WI38 (cell line): Measurements from ENCODE around the gene PKHD1.
"Not testable (repeated sequence)": the region's sequence is repeated elsewhere in the genome, so short reads cannot be mapped to it uniquely, and the experiment has no call there.

Source experiments
- H3K4me3 ChIP-seq: 2 replicates; pipeline ENCODE4 v1.5.1; 2011; ENCODE audit warnings: low read depth, mild to moderate bottlenecking, control low read depth, low read length
- TF ChIP-seq, protein P1 (sequence below): IDR thresholded peaks from 2 replicates; pipeline ENCODE4 v1.5.1; 2012; ENCODE audit warnings: low read depth, mild to moderate bottlenecking, control low read depth, low read length

The PKHD1 gene

DNA sequence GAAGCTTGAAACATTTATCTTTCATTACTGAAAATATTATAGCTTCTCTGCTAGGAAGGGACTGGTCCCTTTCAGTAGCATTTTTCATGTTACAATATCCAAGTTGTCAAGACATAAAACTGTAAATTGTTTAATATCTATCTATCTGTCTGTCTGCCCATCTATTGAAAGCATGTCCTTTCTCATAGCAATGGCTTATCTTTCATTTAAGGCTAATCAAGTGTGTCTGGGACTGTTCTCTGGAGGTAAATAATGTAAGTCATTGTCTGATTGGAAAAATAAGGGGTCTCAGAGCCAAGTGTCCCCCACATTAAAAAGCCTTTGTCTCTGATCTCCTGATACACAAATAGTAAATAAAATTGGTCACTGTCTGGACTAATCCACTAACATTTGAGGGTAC, 135.5 kb downstream of the PKHD1 start:
- TF ChIP-seq, protein P1, sequence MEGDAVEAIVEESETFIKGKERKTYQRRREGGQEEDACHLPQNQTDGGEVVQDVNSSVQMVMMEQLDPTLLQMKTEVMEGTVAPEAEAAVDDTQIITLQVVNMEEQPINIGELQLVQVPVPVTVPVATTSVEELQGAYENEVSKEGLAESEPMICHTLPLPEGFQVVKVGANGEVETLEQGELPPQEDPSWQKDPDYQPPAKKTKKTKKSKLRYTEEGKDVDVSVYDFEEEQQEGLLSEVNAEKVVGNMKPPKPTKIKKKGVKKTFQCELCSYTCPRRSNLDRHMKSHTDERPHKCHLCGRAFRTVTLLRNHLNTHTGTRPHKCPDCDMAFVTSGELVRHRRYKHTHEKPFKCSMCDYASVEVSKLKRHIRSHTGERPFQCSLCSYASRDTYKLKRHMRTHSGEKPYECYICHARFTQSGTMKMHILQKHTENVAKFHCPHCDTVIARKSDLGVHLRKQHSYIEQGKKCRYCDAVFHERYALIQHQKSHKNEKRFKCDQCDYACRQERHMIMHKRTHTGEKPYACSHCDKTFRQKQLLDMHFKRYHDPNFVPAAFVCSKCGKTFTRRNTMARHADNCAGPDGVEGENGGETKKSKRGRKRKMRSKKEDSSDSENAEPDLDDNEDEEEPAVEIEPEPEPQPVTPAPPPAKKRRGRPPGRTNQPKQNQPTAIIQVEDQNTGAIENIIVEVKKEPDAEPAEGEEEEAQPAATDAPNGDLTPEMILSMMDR: no peak

DNA sequence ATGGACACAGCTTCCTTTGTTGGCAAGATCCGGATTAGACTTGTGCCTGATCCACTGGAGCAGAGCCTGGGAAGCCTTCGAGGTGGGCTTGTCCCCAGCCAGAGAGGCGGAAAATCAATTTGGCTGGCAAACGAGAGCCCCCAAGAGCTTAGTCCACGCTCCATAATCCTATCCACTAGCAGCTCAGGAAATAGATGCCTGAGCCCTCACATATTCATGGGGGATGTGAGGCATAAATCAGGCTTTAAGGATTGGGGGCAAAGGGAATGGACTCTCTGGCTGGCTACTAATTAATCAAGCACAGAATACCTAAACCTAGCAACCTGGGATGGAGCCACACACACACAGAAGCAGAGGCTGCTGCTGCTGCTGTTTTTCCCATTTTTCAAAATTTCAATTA, 137.9 kb downstream of the PKHD1 start:
- H3K4me3 ChIP-seq: no peak overlapping the region
- TF ChIP-seq, protein P1: no peak

More for the DNA sequence above, 135.5 kb downstream of the PKHD1 start:
- no peak overlapping the region for H3K4me3 ChIP-seq

DNA sequence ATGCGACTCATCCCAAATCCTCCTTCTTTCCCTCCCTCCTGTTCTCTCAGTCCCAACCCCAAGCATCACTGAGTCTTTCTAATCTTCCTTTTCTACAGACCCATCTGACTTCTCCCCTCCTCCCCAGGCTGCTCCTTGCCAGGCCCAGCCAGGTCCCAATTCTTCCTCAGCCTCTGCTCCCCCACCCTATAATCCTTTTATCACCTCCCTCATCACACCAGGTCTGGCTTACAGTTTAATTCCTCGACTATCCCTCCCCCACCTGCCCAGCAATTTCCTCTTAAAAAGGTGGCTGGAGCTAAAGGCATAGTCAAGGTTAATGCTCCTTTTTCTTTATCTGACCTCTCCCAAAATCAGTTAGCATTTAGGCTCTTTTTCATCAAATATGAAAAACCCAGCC, 147.7 kb downstream of the PKHD1 start:
- not testable (repeated sequence) for H3K4me3 ChIP-seq

DNA sequence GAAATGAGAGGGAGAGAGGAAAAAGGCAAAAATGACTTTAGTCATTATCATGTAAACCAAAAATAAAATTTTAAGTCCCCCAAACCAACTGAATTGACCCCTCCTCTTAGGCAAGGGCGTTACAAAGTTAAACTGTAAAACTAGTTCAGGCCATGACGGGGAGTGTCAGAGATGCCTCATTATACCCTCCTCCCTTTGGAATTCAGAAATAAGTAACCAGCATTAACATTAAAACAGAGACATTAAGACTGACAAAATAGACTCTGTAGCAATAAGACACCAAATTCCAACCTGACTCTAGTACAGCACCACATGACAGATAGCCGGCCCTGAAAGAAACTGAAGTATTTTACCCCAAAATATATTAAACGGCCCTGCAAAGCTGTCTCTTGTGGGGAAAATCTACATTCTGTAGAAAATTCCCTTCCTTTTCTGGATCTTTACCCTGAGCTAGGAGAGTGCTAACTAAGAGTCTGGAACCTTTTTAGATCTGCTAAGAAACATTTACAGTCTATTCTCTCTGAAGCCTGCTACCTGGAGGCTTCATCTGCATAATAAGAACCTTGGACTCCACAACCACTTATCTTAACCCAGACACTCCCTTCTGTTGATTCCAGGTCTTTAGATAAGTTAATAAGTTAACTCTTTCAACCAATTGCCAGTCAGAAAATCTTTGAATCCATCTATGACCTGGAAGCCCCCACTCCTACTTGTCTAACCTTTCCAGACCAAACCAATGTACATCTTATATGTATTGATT, 150.7 kb downstream of the PKHD1 start:
- H3K4me3 ChIP-seq: no peak overlapping the region
- TF ChIP-seq, protein P1: no peak

DNA sequence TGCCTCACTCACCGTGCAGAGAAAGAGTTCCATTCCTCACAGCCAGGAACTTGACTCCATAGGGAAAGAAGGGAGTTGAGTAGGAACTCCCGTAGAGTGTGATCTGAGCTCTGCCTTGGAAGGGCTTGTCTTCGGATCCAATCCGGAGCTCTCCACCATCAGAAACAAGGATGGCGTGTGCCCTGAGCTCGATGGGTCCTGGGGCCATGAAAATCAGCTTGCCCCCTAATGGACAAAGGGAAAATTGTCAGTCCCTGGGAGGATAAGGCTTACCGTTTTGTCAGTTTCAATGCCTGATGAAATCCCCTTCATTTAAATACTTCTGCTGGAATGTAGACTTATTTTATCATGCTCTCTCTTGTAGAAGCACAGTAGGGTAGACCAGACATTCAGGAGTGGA, 153.3 kb downstream of the PKHD1 start:
- TF ChIP-seq, protein P1: no peak

DNA sequence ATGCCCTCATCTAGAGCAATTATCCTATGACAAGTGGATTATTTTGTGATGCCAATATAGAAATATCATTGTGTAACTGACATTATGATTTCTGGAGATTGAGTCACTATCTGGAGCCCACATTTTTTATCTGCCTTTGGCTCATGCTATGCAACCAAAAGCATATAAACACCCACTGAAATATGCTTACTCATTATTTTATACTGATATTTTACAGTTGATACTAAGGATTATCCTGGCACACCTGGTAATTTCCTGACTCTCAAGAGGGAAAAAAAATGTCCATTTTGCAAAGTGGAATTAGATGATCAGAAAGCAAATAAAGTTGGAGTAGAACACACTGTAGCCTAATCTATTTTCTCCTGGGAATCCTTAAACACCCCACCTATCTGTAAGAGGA, 154.5 kb downstream of the PKHD1 start:
- no peak overlapping the region for H3K4me3 ChIP-seq
- TF ChIP-seq, protein P1: no peak

More for the DNA sequence above, 153.3 kb downstream of the PKHD1 start:
- no peak overlapping the region for H3K4me3 ChIP-seq

DNA sequence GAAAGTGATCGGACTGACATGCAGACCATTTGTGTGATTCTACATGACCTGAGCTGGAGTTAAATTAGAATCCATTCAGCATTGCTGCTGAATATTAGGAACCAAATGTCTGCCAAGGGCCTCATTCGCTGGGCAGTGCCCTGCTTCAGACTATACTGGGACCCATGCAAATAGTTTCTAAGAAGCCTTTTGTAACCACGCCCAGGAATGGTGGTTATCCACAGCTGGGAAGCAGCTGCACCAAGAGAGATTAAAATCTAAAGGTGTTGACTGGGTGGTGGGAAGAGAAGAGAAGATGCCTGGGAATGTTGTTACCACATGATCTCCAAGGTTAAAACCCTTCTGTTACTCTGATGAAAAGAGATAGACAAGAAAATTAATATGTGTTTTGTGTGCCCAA, 156.8 kb downstream of the PKHD1 start:
- TF ChIP-seq, protein P1: no peak
- no peak overlapping the region for H3K4me3 ChIP-seq
